ENCODE measurements around the gene FAM200C. TPM values are rescaled to one million over a fixed set of nuclear protein-coding genes. Genes with fewer than 3 reads are reported as not detected.

The FAM200C gene
- total RNA-seq, 4 donors from 2014 or later = 3.0 to 9.6 (median 5.8) TPM

DNA sequence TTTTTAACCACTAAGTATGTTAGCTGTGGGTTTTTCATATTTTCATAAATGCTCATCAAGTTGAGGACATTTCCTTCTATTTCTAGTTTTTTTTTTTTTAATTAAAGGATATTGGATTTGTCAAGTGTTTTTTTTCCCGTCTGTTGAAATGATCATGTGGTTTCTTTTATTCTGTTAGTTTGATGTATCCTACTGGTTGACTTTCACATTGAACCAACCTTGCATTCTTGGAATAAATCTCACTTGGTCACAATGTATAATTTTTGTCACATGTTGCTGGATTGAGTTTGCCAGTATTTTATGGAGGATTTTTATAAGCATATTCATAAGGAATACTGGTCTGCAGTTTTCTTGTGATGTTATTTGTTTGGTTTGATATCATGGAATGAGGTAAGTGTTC is 12.4 kb downstream of the FAM200C start:
- TF ChIP-seq EP300 (IDR thresholded peaks at IDR 0.05) (no peak), POLR2AphosphoS5 (IDR thresholded peaks at IDR 0.05) (no peak), CTCF (IDR thresholded peaks at IDR 0.05) (no peak), POLR2A (IDR thresholded peaks at IDR 0.05; ENCODE audit: low read depth) (no peak)
- Histone ChIP-seq H3K36me3 (no peaks in the 10 kb centered on the region), H3K27ac (replicated peaks in 1 of 4) (no peak overlapping the region), H3K4me3 (no peak overlapping the region), H3K27me3 (no peaks in the 10 kb centered on the region), H3K4me1 (no peaks in the 10 kb centered on the region), H3K9me3 (peaks cover 0 to 15% (median 3%) of the 10 kb centered on the region in 4 donors)
- no peak for DNase-seq (ENCODE audit: extremely low spot score)
- intact Hi-C loops (cut with DNase I) = no loop called here
- 85% methylated on average over 1 of the region's 1 CpG for WGBS

- Histone ChIP-seq H3K27me3 (no peaks in the 10 kb centered on the region), H3K4me3 (no peak overlapping the region), H3K27ac (replicated peaks in 1 of 4) (no peak overlapping the region), H3K4me1 (no peaks in the 10 kb centered on the region), H3K9me3 (peaks cover 0 to 15% (median 3%) of the 10 kb centered on the region in 4 donors), H3K36me3 (no peaks in the 10 kb centered on the region)
- intact Hi-C loops (cut with DNase I) = no loop called here
- DNase-seq (ENCODE audit: extremely low spot score) = no peak
- TF ChIP-seq POLR2AphosphoS5 (IDR thresholded peaks at IDR 0.05) (no peak), CTCF (IDR thresholded peaks at IDR 0.05) (no peak), POLR2A (IDR thresholded peaks at IDR 0.05; ENCODE audit: low read depth) (no peak), EP300 (IDR thresholded peaks at IDR 0.05) (no peak)
These were observed 14.4 kb downstream of the FAM200C start for GRCh38 chr5:160385496-160385895.

- TF ChIP-seq CTCF (IDR thresholded peaks at IDR 0.05) = no peak
- TF ChIP-seq POLR2A (IDR thresholded peaks at IDR 0.05; ENCODE audit: low read depth) = no peak
- no peak for TF ChIP-seq EP300 (IDR thresholded peaks at IDR 0.05)
- no peak for TF ChIP-seq POLR2AphosphoS5 (IDR thresholded peaks at IDR 0.05)
- no peak for DNase-seq (ENCODE audit: extremely low spot score)
- H3K4me3 ChIP-seq = no peak overlapping the region
- H3K4me1 ChIP-seq = peaks cover 0 to 4% (median under 1%) of the 10 kb centered on the region in 4 donors
- peaks cover 0 to 15% (median 3%) of the 10 kb centered on the region in 4 donors for H3K9me3 ChIP-seq
- intact Hi-C loops (cut with DNase I) = no loop called here
- no peaks in the 10 kb centered on the region for H3K27me3 ChIP-seq
- H3K36me3 ChIP-seq = no peaks in the 10 kb centered on the region
- H3K27ac ChIP-seq (replicated peaks in 1 of 4) = no peak overlapping the region
- 100% methylated on average over 1 of the region's 1 CpG for WGBS
These were observed 15.2 kb downstream of the FAM200C start for GRCh38 chr5:160384681-160385080.

DNA sequence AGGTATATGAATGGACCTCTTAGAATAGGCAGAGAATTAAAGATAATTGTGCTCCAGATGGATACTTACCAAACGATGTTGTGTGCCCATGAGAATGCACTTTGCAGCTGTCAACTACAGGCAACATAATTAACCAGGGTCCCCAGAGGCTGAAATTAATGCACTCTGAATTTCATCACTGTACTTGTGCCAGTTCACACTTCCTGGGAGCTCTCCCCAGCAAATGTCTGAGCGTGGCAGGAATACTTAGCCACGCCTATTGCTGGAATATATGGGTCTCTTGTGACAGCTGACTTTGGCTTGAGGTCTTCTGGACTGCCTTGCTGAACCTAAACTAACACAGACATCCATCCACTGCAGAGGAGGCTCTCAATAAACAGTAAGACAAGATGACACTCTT is 17.5 kb downstream of the FAM200C start:
- Histone ChIP-seq H3K27ac (replicated peaks in 1 of 4) (no peak overlapping the region), H3K9me3 (peaks cover 0 to 8% (median 2%) of the 10 kb centered on the region in 4 donors), H3K4me3 (no peak overlapping the region), H3K36me3 (no peaks in the 10 kb centered on the region), H3K4me1 (peaks cover 0 to 11% (median 4%) of the 10 kb centered on the region in 4 donors), H3K27me3 (no peaks in the 10 kb centered on the region)
- no peak for DNase-seq (ENCODE audit: extremely low spot score)
- WGBS = 65% methylated on average over 3 of the region's 3 CpGs
- TF ChIP-seq EP300 (IDR thresholded peaks at IDR 0.05) (no peak), CTCF (IDR thresholded peaks at IDR 0.05) (no peak), POLR2AphosphoS5 (IDR thresholded peaks at IDR 0.05) (no peak), POLR2A (IDR thresholded peaks at IDR 0.05; ENCODE audit: low read depth) (no peak)
- intact Hi-C loops (cut with DNase I) = no loop called here

DNA sequence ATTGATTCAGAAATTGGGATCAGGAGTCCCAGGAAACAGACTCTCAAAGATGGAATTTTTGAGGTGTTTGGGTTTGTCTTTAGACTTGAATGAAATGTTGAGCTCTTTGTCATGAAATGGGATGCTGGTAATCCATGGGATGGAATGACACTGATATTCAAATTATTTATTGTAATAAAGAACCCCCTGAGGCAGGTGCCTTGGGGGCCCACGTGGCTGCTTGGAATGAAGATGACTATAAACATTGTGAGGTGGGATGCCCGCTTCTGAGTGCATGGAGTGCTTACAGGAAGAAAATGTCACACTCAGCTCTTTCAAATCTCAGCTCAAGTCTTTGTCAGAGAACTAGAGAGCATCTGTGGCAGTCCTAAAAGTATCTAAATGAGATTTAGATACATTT is 19.8 kb downstream of the FAM200C start:
- DNase-seq (ENCODE audit: extremely low spot score) = no peak
- H3K36me3 ChIP-seq = no peaks in the 10 kb centered on the region
- H3K9me3 ChIP-seq = no peaks in the 10 kb centered on the region
- TF ChIP-seq POLR2AphosphoS5 (IDR thresholded peaks at IDR 0.05) (no peak), EP300 (IDR thresholded peaks at IDR 0.05) (no peak), POLR2A (IDR thresholded peaks at IDR 0.05; ENCODE audit: low read depth) (no peak), CTCF (IDR thresholded peaks at IDR 0.05) (no peak)
- H3K4me3 ChIP-seq = no peak overlapping the region
- WGBS = 71% methylated on average over 2 of the region's 2 CpGs
- H3K27me3 ChIP-seq = no peaks in the 10 kb centered on the region
- no peak overlapping the region for H3K27ac ChIP-seq (replicated peaks in 1 of 4)
- peaks cover 0 to 11% (median 4%) of the 10 kb centered on the region in 4 donors for H3K4me1 ChIP-seq
- intact Hi-C loops (cut with DNase I) = no loop called here

All from esophagus muscularis mucosa (tissue), 4 donors.